ENCODE measurements around the gene C1orf232.
A peak's percentile ranks its signal among the peaks of the same experiment; 100 is the strongest.

The C1orf232 gene

GRCh38 chr1:26114165-26114927, 54.4 kb downstream of the C1orf232 start:
- peak overlapping the region; percentile 99 for H3K27ac ChIP-seq
- TF ChIP-seq, protein P1, sequence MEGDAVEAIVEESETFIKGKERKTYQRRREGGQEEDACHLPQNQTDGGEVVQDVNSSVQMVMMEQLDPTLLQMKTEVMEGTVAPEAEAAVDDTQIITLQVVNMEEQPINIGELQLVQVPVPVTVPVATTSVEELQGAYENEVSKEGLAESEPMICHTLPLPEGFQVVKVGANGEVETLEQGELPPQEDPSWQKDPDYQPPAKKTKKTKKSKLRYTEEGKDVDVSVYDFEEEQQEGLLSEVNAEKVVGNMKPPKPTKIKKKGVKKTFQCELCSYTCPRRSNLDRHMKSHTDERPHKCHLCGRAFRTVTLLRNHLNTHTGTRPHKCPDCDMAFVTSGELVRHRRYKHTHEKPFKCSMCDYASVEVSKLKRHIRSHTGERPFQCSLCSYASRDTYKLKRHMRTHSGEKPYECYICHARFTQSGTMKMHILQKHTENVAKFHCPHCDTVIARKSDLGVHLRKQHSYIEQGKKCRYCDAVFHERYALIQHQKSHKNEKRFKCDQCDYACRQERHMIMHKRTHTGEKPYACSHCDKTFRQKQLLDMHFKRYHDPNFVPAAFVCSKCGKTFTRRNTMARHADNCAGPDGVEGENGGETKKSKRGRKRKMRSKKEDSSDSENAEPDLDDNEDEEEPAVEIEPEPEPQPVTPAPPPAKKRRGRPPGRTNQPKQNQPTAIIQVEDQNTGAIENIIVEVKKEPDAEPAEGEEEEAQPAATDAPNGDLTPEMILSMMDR (conservative IDR thresholded peaks at IDR 0.05), result no peak
